BJ (cell line): ENCODE results near the gene KRTAP5-7. TPM values are rescaled to one million over a fixed set of nuclear protein-coding genes. Genes with fewer than 3 reads are reported as not detected.

Experiments used
- CTCF ChIA-PET: fragments of 350-600 bp; formaldehyde crosslinking; extraction: SDS; loops from one replicate; lab custom pipeline; 2021; ENCODE audit warnings: antibody characterized with exemption, inconsistent platforms; lab: Yijun Ruan, JAX
- POLR2A ChIA-PET: fragments of 300-600 bp; sonication (Branson Sonifier 250); formaldehyde crosslinking; extraction: SDS; loops from one replicate; lab custom pipeline; 2021; ENCODE audit warnings: antibody characterized with exemption; lab: Charles Lee
- DNase-seq: peaks from one replicate; pipeline ENCODE4 v3.0.0-alpha.2; 2011; ENCODE audit warnings: low read depth
- H3K27me3 ChIP-seq: 2 replicates; pipeline ENCODE4 v1.6.0; 2011; ENCODE audit warnings: low read length; ENCODE audit not compliant: control insufficient read depth, insufficient read depth
- H3K36me3 ChIP-seq: 2 replicates; pipeline ENCODE4 v1.5.1; 2011; ENCODE audit warnings: low read length; ENCODE audit not compliant: control insufficient read depth, insufficient read depth
- H3K4me3 ChIP-seq: 2 replicates; pipeline ENCODE4 v1.5.1; 2011; ENCODE audit warnings: low read depth, mild to moderate bottlenecking, control low read depth, low read length
- CTCF ChIP-seq: IDR thresholded peaks from 2 replicates; pipeline ENCODE4 v1.5.1; 2011; ENCODE audit warnings: low read depth, mild to moderate bottlenecking, control low read depth, inconsistent platforms, low read length, moderate library complexity; ENCODE audit not compliant: insufficient read depth
- polyA plus RNA-seq: library from polyadenylated mRNA; depleted of rRNA; stranded (reverse); fragments of >200 nt; gene quantifications from 2 replicates; pipeline ENCODE4 v1.2.3, GENCODE V29; 2011

KRTAP5-7 gene
- polyA plus RNA-seq, 1 experiment = not detected

- CTCF ChIA-PET = no interaction called here
- TF ChIP-seq CTCF = no peak
- POLR2A ChIA-PET = no interaction called here
- no peak for DNase-seq
- peaks cover 52% of the 10 kb centered on the region for H3K36me3 ChIP-seq
- no peaks in the 10 kb centered on the region for H3K27me3 ChIP-seq
- H3K4me3 ChIP-seq = no peak overlapping the region
Measured at GRCh38 chr11:71482746-71483364, 44.2 kb upstream of the KRTAP5-7 start.

GRCh38 chr11:71483692-71484091, 43.4 kb upstream of the KRTAP5-7 start:
- ChIA-PET POLR2A (no interaction called here), CTCF (no interaction called here)
- no peak for TF ChIP-seq CTCF
- peaks cover 49% of the 10 kb centered on the region for H3K36me3 ChIP-seq
- no peaks in the 10 kb centered on the region for H3K27me3 ChIP-seq
- DNase-seq = no peak
- H3K4me3 ChIP-seq = no peak overlapping the region

GRCh38 chr11:71484248-71485062, 42.6 kb upstream of the KRTAP5-7 start:
- ChIA-PET CTCF (interaction anchor here (0.5 to 0.7 kb wide), 2 partner anchors 46 to 190 kb away, joined by 3 read pairs; no protein-coding TSS in a partner anchor), POLR2A (no interaction called here)
- no peak for DNase-seq
- TF ChIP-seq CTCF = no peak
- Histone ChIP-seq H3K36me3 (peaks cover 50% of the 10 kb centered on the region), H3K4me3 (no peak overlapping the region), H3K27me3 (no peaks in the 10 kb centered on the region)

GRCh38 chr11:71485063-71485399, 42.0 kb upstream of the KRTAP5-7 start:
- H3K36me3 ChIP-seq = peaks cover 50% of the 10 kb centered on the region
- POLR2A ChIA-PET = no interaction called here

More at GRCh38 chr11:71485063-71485399, 42.0 kb upstream of the KRTAP5-7 start:
- Histone ChIP-seq H3K27me3 (no peaks in the 10 kb centered on the region), H3K4me3 (no peak overlapping the region)
- no peak for TF ChIP-seq CTCF
- CTCF ChIA-PET = interaction anchor here (0.7 kb wide), 1 partner anchor 191 kb away, joined by 3 read pairs; no protein-coding TSS in a partner anchor
- no peak for DNase-seq
